Mesendoderm (in vitro differentiated cells): ENCODE data around the gene KIFC1.

ENCODE experiments used
- DNase-seq: peaks from one replicate; pipeline ENCODE4 v3.0.0; 2013
- H2AK5ac ChIP-seq: 2 replicates; pipeline ENCODE4 v1.6.1; 2013; ENCODE audit warnings: low read length, inconsistent platforms
- H2BK120ac ChIP-seq: 2 replicates; pipeline ENCODE4 v1.6.1; 2013; ENCODE audit warnings: low read depth, mild to moderate bottlenecking, low read length, moderate library complexity, mixed read lengths
- H2BK15ac ChIP-seq: replicated peaks from 2 replicates; pipeline ENCODE4 v1.6.1; 2013; ENCODE audit warnings: low read depth, mild to moderate bottlenecking, moderate library complexity
- H2BK5ac ChIP-seq: 2 replicates; pipeline ENCODE4 v1.6.1; 2013; ENCODE audit warnings: low read length, inconsistent platforms
- H3K18ac ChIP-seq: 2 replicates; pipeline ENCODE4 v1.6.1; 2013; ENCODE audit warnings: mild to moderate bottlenecking, low read length, mixed read lengths
- H3K23ac ChIP-seq: one replicate; pipeline ENCODE4 v1.6.1; 2013; ENCODE audit warnings: low read length
- H3K27ac ChIP-seq: 2 replicates; pipeline ENCODE4 v1.5.1; 2013; ENCODE audit warnings: low read depth, mild to moderate bottlenecking, inconsistent platforms, low read length, moderate library complexity
- H3K27me3 ChIP-seq: 2 replicates; pipeline ENCODE4 v1.6.1; 2013; ENCODE audit warnings: low read length, control low read depth, mild to moderate bottlenecking, inconsistent platforms; ENCODE audit not compliant: insufficient read depth, poor library complexity
- H3K36me3 ChIP-seq: 2 replicates; pipeline ENCODE4 v1.6.1; 2013; ENCODE audit warnings: low read length, inconsistent platforms; ENCODE audit not compliant: control insufficient read depth, insufficient read depth
- H3K4ac ChIP-seq: one replicate; pipeline ENCODE4 v1.6.1; 2013; ENCODE audit warnings: low read depth, mild to moderate bottlenecking, low read length, moderate library complexity
- H3K4me1 ChIP-seq: 2 replicates; pipeline ENCODE4 v1.6.1; 2013; ENCODE audit warnings: low read depth, low read length, inconsistent platforms; ENCODE audit not compliant: control insufficient read depth
- H3K4me2 ChIP-seq: 2 replicates; pipeline ENCODE4 v1.6.1; 2013; ENCODE audit warnings: low read length
- H3K4me3 ChIP-seq: 2 replicates; pipeline ENCODE4 v1.5.1; 2013; ENCODE audit warnings: mild to moderate bottlenecking, low read length
- H3K56ac ChIP-seq: one replicate; pipeline ENCODE4 v1.6.1; 2013; ENCODE audit warnings: low read length
- H3K79me1 ChIP-seq: 2 replicates; pipeline ENCODE4 v1.6.1; 2013; ENCODE audit warnings: low read length, inconsistent platforms
- H3K79me2 ChIP-seq: 2 replicates; pipeline ENCODE4 v1.6.1; 2013; ENCODE audit warnings: mild to moderate bottlenecking, low read length; ENCODE audit not compliant: control insufficient read depth, insufficient read depth
- H3K9ac ChIP-seq: 2 replicates; pipeline ENCODE4 v1.6.1; 2013; ENCODE audit warnings: low read length, inconsistent platforms
- H4K5ac ChIP-seq: one replicate; pipeline ENCODE4 v1.6.1; 2013; ENCODE audit warnings: low read length
- H4K8ac ChIP-seq: one replicate; pipeline ENCODE4 v1.6.1; 2013; ENCODE audit warnings: low read depth, mild to moderate bottlenecking, control low read depth, low read length, moderate library complexity
- WGBS: extraction: QIAGEN DNeasy Blood & Tissue Kit; methylation state at CpG from one replicate; pipeline ENCODE4 v1.1.7; 2013; ENCODE audit warnings: low lambda C conversion rate, missing lambda C conversion rate; ENCODE audit not compliant: insufficient coverage; ENCODE audit errors: extremely low coverage; 5-methylcytosine and 5-hydroxymethylcytosine counted together

KIFC1 gene

DNA sequence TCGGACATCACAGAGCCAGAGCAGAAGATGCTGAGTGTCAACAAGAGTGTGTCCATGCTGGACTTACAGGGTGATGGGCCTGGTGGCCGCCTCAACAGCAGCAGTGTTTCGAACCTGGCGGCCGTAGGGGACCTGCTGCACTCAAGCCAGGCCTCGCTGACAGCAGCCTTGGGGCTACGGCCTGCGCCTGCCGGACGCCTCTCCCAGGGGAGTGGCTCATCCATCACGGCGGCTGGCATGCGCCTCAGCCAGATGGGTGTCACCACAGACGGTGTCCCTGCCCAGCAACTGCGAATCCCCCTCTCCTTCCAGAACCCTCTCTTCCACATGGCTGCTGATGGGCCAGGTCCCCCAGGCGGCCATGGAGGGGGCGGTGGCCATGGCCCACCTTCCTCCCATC is 51.4 kb downstream of the KIFC1 start:
- no peaks in the 10 kb centered on the region for H3K4me1 ChIP-seq
- no CpG with 5 or more reads among the region's 17 CpGs for WGBS
- H3K79me2 ChIP-seq, result no peaks in the 10 kb centered on the region
- no peaks in the 10 kb centered on the region for H3K27me3 ChIP-seq
- H2AK5ac ChIP-seq, result no peak overlapping the region
- no peak overlapping the region for H3K4me2 ChIP-seq
- peaks cover 3% of the 10 kb centered on the region for H3K79me1 ChIP-seq
- no peak overlapping the region for H2BK5ac ChIP-seq
- H4K8ac ChIP-seq, result no peak overlapping the region
- no peak overlapping the region for H2BK15ac ChIP-seq
- H3K4me3 ChIP-seq, result no peak overlapping the region
- no peak overlapping the region for H2BK120ac ChIP-seq
- H3K27ac ChIP-seq, result no peak overlapping the region
- no peak overlapping the region for H3K56ac ChIP-seq
- no peak for DNase-seq
- H3K23ac ChIP-seq, result no peak overlapping the region
- peaks cover 28% of the 10 kb centered on the region for H3K36me3 ChIP-seq
- no peak overlapping the region for H3K9ac ChIP-seq
- H3K4ac ChIP-seq, result no peak overlapping the region
- H4K5ac ChIP-seq, result no peak overlapping the region
- no peak overlapping the region for H3K18ac ChIP-seq

DNA sequence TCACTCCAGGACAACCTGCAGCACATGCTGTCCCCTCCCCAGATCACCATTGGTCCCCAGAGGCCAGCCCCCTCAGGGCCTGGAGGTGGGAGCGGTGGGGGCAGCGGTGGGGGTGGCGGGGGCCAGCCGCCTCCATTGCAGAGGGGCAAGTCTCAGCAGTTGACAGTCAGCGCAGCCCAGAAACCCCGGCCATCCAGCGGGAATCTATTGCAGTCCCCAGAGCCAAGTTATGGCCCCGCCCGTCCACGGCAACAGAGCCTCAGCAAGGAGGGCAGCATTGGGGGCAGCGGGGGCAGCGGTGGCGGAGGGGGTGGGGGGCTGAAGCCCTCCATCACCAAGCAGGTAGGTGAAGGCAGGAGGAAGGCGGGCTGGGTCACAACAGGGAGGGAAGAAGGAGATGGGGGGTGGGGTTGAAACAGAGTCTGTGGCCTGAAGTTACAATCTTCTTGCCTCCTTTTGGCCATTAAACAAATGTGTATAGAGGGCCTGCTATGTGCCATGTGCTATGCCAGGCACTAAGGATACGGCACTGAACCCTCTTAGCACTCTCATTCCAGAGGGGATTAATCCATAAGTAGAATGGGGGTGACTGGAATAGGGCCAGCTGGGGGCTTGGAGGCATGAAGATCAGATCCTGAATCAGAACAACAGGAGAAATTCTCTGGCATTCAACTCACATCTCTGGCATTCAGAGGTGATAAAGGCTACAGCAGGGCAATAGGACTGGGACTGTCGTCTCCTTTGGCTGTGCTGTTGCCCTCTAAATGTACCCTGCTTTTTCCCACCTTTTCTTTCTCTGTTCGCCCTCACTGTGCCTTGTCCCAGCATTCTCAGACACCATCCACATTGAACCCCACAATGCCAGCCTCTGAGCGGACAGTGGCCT is 52.2 kb downstream of the KIFC1 start:
- no peak overlapping the region for H3K18ac ChIP-seq
- no peak overlapping the region for H3K9ac ChIP-seq
- H2BK120ac ChIP-seq, result no peak overlapping the region
- H2AK5ac ChIP-seq, result no peak overlapping the region
- no peak for DNase-seq
- H3K4me2 ChIP-seq, result no peak overlapping the region
- H3K79me2 ChIP-seq, result no peaks in the 10 kb centered on the region
- H3K36me3 ChIP-seq, result peaks cover 24% of the 10 kb centered on the region
- H2BK5ac ChIP-seq, result no peak overlapping the region
- H3K27ac ChIP-seq, result no peak overlapping the region
- no peaks in the 10 kb centered on the region for H3K27me3 ChIP-seq
- H3K4me1 ChIP-seq, result no peaks in the 10 kb centered on the region
- whole genome bisulfite sequencing, result no CpG with 5 or more reads among the region's 18 CpGs
- no peak overlapping the region for H2BK15ac ChIP-seq
- no peak overlapping the region for H3K56ac ChIP-seq
- peaks cover 3% of the 10 kb centered on the region for H3K79me1 ChIP-seq
- H4K5ac ChIP-seq, result no peak overlapping the region
- no peak overlapping the region for H3K4me3 ChIP-seq
- no peak overlapping the region for H4K8ac ChIP-seq
- no peak overlapping the region for H3K4ac ChIP-seq
- no peak overlapping the region for H3K23ac ChIP-seq

DNA sequence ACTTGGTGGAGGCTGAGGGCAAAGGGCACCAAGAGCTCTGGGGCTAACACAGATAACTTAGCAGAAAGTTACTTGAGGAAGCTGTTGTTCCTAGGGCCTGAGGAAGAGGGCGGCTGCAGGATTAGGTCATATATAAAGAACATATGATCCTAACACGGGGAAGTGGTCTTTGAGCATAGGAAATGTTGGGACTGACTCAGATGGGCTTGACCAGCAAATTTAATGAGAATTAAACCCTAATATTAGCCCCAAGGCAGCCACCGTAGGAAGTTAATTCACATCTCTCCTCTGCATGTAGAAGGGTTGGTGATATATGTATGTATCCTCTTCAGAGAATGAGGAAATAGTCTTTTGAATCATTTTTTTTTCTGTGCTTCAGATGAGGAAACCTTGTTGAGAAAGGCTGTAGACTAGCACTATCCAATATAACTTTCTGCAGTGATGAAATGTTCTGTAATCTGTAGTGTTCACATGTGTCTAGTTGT is 53.5 kb downstream of the KIFC1 start:
- H3K4me2 ChIP-seq, result no peak overlapping the region
- H3K4me3 ChIP-seq, result no peak overlapping the region
- no peak overlapping the region for H3K56ac ChIP-seq
- H3K4me1 ChIP-seq, result no peaks in the 10 kb centered on the region
- WGBS, result no CpG with 5 or more reads among the region's 3 CpGs
- no peak overlapping the region for H2BK5ac ChIP-seq
- H2AK5ac ChIP-seq, result no peak overlapping the region
- no peaks in the 10 kb centered on the region for H3K79me2 ChIP-seq
- no peak overlapping the region for H2BK15ac ChIP-seq
- H3K9ac ChIP-seq, result no peak overlapping the region
- H3K79me1 ChIP-seq, result peaks cover 2% of the 10 kb centered on the region
- no peak for DNase-seq
- no peak overlapping the region for H3K27ac ChIP-seq
- H3K18ac ChIP-seq, result no peak overlapping the region
- H3K23ac ChIP-seq, result no peak overlapping the region
- no peak overlapping the region for H2BK120ac ChIP-seq
- peaks cover 20% of the 10 kb centered on the region for H3K36me3 ChIP-seq
- no peak overlapping the region for H4K8ac ChIP-seq
- no peak overlapping the region for H4K5ac ChIP-seq
- no peaks in the 10 kb centered on the region for H3K27me3 ChIP-seq
- no peak overlapping the region for H3K4ac ChIP-seq

DNA sequence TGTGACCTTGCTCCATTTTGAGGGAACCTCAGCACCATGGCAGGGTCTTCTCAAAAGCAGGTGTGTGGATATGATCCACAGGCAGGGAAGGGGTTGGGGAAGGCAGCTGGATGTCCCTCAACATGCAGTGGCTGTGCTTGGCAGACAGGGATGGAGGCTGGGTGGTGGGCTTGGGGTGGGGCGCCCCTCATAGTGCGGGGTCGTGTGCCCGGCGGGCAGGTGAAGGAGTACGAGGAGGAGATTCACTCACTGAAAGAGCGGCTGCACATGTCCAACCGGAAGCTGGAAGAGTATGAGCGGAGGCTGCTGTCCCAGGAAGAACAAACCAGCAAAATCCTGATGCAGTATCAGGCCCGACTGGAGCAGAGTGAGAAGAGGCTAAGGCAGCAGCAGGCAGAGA is 54.7 kb downstream of the KIFC1 start:
- Histone ChIP-seq H3K27me3 (no peaks in the 10 kb centered on the region), H3K9ac (no peak overlapping the region), H2AK5ac (no peak overlapping the region), H3K36me3 (peaks cover 17% of the 10 kb centered on the region), H3K4me2 (no peak overlapping the region), H3K18ac (no peak overlapping the region), H3K27ac (no peak overlapping the region), H3K79me2 (no peaks in the 10 kb centered on the region), H4K8ac (no peak overlapping the region), H3K56ac (no peak overlapping the region), H3K4me3 (no peak overlapping the region), H2BK5ac (no peak overlapping the region), H4K5ac (no peak overlapping the region), H2BK120ac (no peak overlapping the region), H3K23ac (no peak overlapping the region), H3K4ac (no peak overlapping the region), H3K79me1 (peaks cover 2% of the 10 kb centered on the region), H3K4me1 (no peaks in the 10 kb centered on the region), H2BK15ac (no peak overlapping the region)
- no CpG with 5 or more reads among the region's 10 CpGs for WGBS
- no peak for DNase-seq

DNA sequence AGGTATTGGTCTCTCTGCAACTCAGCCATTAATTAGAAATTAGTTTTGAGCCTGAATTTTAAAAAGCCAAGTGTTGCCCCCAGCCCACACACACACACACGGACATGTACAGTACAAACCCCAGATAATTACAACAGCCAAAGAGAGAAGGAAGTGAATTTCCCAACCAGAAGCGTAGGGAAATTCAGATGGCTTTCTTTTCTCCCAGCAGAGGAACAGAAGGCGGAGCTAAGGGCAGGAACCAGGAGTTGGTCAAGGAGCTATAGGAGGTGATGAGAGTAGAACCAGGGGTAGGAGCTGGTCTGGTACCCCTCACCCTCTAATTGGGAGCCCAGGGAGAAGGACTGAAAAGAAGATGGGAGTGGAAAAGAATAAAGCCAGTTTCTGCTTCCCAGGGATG is 58.8 kb downstream of the KIFC1 start:
- no peak overlapping the region for H2AK5ac ChIP-seq
- H3K9ac ChIP-seq, result no peak overlapping the region
- no peak overlapping the region for H3K56ac ChIP-seq
- no CpG with 5 or more reads among the region's 3 CpGs for WGBS
- H3K79me1 ChIP-seq, result peaks cover 8% of the 10 kb centered on the region
- peaks cover 3% of the 10 kb centered on the region for H3K4me1 ChIP-seq
- no peak overlapping the region for H3K23ac ChIP-seq
- H2BK120ac ChIP-seq, result no peak overlapping the region
- no peak overlapping the region for H4K5ac ChIP-seq
- no peak overlapping the region for H3K4ac ChIP-seq
- DNase-seq, result no peak
- no peak overlapping the region for H3K4me2 ChIP-seq
- H3K79me2 ChIP-seq, result peaks cover 7% of the 10 kb centered on the region
- H3K18ac ChIP-seq, result no peak overlapping the region
- peaks cover 8% of the 10 kb centered on the region for H3K36me3 ChIP-seq
- no peak overlapping the region for H4K8ac ChIP-seq
- no peak overlapping the region for H3K4me3 ChIP-seq
- no peak overlapping the region for H3K27ac ChIP-seq
- H3K27me3 ChIP-seq, result no peaks in the 10 kb centered on the region
- no peak overlapping the region for H2BK5ac ChIP-seq
- no peak overlapping the region for H2BK15ac ChIP-seq
